ENCODE measurements around the gene BRD1.

Gene BRD1

GRCh38 chr22:49826603-49827270, 936 bp downstream of the BRD1 start:
- ChIA-PET CTCF (interaction anchor here (1.2 to 1.6 kb wide), 3 partner anchors 8 to 97 kb away, joined by 3 to 4 read pairs (median 4); no protein-coding TSS in a partner anchor), POLR2A (no interaction called here)
- no peak for TF ChIP-seq CTCF (IDR thresholded peaks at IDR 0.05; ENCODE audit: control extremely low read depth, extremely low read depth, low read depth, missing control alignments)
- no peak for DNase-seq (ENCODE audit: extremely low spot score)

GRCh38 chr22:49825944-49826602, 1.6 kb downstream of the BRD1 start:
- POLR2A ChIA-PET: interaction anchor here (1.2 kb wide), 1 partner anchor 9 kb away, joined by 5 read pairs; no protein-coding TSS in a partner anchor
- no peak for DNase-seq (ENCODE audit: extremely low spot score)
- TF ChIP-seq CTCF (IDR thresholded peaks at IDR 0.05; ENCODE audit: control extremely low read depth, extremely low read depth, low read depth, missing control alignments): no peak
- CTCF ChIA-PET: interaction anchor here (1.2 to 1.6 kb wide), 3 partner anchors 9 to 97 kb away, joined by 3 to 4 read pairs (median 4); no protein-coding TSS in a partner anchor

- TF ChIP-seq CTCF (IDR thresholded peaks at IDR 0.05; ENCODE audit: control extremely low read depth, extremely low read depth, low read depth, missing control alignments): no peak
- POLR2A ChIA-PET: interaction anchor here (1.2 kb wide), 1 partner anchor 8 kb away, joined by 5 read pairs; no protein-coding TSS in a partner anchor
- CTCF ChIA-PET: interaction anchor here (0.8 to 1.2 kb wide), 2 partner anchors 10 to 105 kb away, joined by 3 to 4 read pairs; no protein-coding TSS in a partner anchor
- no peak for DNase-seq (ENCODE audit: extremely low spot score)
Measured at GRCh38 chr22:49825436-49825835, 2.2 kb downstream of the BRD1 start.

GRCh38 chr22:49824936-49825335, 2.7 kb downstream of the BRD1 start:
- TF ChIP-seq CTCF (IDR thresholded peaks at IDR 0.05; ENCODE audit: control extremely low read depth, extremely low read depth, low read depth, missing control alignments): no peak
- ChIA-PET CTCF (interaction anchor here (0.8 kb wide), 1 partner anchor 105 kb away, joined by 3 read pairs; no protein-coding TSS in a partner anchor), POLR2A (interaction anchor here (1.2 kb wide), 1 partner anchor 8 kb away, joined by 5 read pairs; no protein-coding TSS in a partner anchor)
- no peak for DNase-seq (ENCODE audit: extremely low spot score)

- ChIA-PET POLR2A (no interaction called here), CTCF (no interaction called here)
- no peak for TF ChIP-seq CTCF (IDR thresholded peaks at IDR 0.05; ENCODE audit: control extremely low read depth, extremely low read depth, low read depth, missing control alignments)
- no peak for DNase-seq (ENCODE audit: extremely low spot score)
Measured at GRCh38 chr22:49824185-49824925, 3.3 kb downstream of the BRD1 start.

Measured in GM10248 (cell line).